ENCODE data around the gene CPM. TPM values are rescaled to one million over a fixed set of nuclear protein-coding genes. Genes with fewer than 3 reads are reported as not detected.

The CPM gene
- total RNA-seq, 1 donor from 2014 or later: 14.6 TPM

GRCh38 chr12:68977335-68977734, 44.4 kb upstream of the CPM start:
- Histone ChIP-seq H3K4me3 (ENCODE audit: low read depth, low read length) (no peak overlapping the region), H3K27me3 (ENCODE audit: control insufficient read depth, insufficient read depth, low read length) (no peaks in the 10 kb centered on the region), H3K36me3 (ENCODE audit: control insufficient read depth, insufficient read depth, low read length) (no peaks in the 10 kb centered on the region)
- TF ChIP-seq CTCF (IDR thresholded peaks at IDR 0.05; ENCODE audit: insufficient read depth, low read length, poor library complexity, severe bottlenecking): no peak
- no peak for DNase-seq (ENCODE audit: low read depth)

GRCh38 chr12:68976395-68976841, 43.4 kb upstream of the CPM start:
- Histone ChIP-seq H3K4me3 (ENCODE audit: low read depth, low read length) (no peak overlapping the region), H3K27me3 (ENCODE audit: control insufficient read depth, insufficient read depth, low read length) (no peaks in the 10 kb centered on the region), H3K36me3 (ENCODE audit: control insufficient read depth, insufficient read depth, low read length) (no peaks in the 10 kb centered on the region)
- no peak for TF ChIP-seq CTCF (IDR thresholded peaks at IDR 0.05; ENCODE audit: insufficient read depth, low read length, poor library complexity, severe bottlenecking)
- peak; percentile 55 for DNase-seq (ENCODE audit: low read depth)

DNA sequence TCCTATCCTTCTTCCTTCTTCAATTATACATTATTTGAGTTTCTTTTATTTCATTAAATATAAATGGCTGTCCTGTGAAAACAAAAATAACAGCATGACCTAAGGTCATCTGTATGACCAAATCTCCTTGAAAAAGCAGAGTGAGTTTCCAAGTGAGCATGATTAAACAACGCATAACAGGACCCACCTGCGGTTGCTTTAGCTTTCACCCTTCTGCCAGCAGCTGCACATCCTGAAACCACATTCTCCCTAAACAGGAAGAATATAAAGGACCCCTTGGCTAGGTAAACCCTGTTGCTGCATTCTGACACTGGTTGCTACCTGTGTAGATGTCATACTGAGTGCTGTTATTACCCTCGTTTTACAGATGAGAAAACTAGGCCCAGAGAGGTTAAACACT, 42.8 kb upstream of the CPM start:
- DNase-seq (ENCODE audit: low read depth): no peak
- Histone ChIP-seq H3K36me3 (ENCODE audit: control insufficient read depth, insufficient read depth, low read length) (no peaks in the 10 kb centered on the region), H3K4me3 (ENCODE audit: low read depth, low read length) (no peak overlapping the region), H3K27me3 (ENCODE audit: control insufficient read depth, insufficient read depth, low read length) (no peaks in the 10 kb centered on the region)
- TF ChIP-seq CTCF (IDR thresholded peaks at IDR 0.05; ENCODE audit: insufficient read depth, low read length, poor library complexity, severe bottlenecking): no peak

DNA sequence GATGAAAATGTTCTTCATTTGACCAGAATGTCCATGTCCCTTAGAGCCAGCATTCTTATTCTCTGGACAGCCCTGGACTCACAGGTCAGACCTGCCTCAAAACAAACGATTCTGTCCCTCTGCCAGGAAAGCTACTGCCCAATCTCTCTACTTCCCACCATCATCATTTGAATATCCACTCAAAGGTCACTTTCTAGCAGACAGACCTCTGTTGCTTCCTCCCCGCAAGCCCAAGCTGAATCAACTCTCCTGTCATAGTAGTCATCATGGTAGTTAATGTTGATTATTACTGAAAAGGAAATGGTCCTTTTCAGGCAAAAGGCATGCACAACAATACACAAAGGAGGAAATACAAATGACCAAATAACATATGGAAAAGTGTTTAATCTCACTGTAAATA, 39.6 kb upstream of the CPM start:
- DNase-seq (ENCODE audit: low read depth): no peak
- no peak for TF ChIP-seq CTCF (IDR thresholded peaks at IDR 0.05; ENCODE audit: insufficient read depth, low read length, poor library complexity, severe bottlenecking)
- H3K4me3 ChIP-seq (ENCODE audit: low read depth, low read length): no peak overlapping the region
- no peaks in the 10 kb centered on the region for H3K27me3 ChIP-seq (ENCODE audit: control insufficient read depth, insufficient read depth, low read length)
- no peaks in the 10 kb centered on the region for H3K36me3 ChIP-seq (ENCODE audit: control insufficient read depth, insufficient read depth, low read length)

- no peak overlapping the region for H3K4me3 ChIP-seq (ENCODE audit: low read depth, low read length)
- H3K36me3 ChIP-seq (ENCODE audit: control insufficient read depth, insufficient read depth, low read length): no peaks in the 10 kb centered on the region
- DNase-seq (ENCODE audit: low read depth): peak; percentile 62
- no peaks in the 10 kb centered on the region for H3K27me3 ChIP-seq (ENCODE audit: control insufficient read depth, insufficient read depth, low read length)
- TF ChIP-seq CTCF (IDR thresholded peaks at IDR 0.05; ENCODE audit: insufficient read depth, low read length, poor library complexity, severe bottlenecking): no peak
Measured at GRCh38 chr12:68971404-68971803, 38.4 kb upstream of the CPM start.

- no peak for DNase-seq (ENCODE audit: low read depth)
- Histone ChIP-seq H3K4me3 (ENCODE audit: low read depth, low read length) (no peak overlapping the region), H3K36me3 (ENCODE audit: control insufficient read depth, insufficient read depth, low read length) (no peaks in the 10 kb centered on the region), H3K27me3 (ENCODE audit: control insufficient read depth, insufficient read depth, low read length) (no peaks in the 10 kb centered on the region)
- TF ChIP-seq CTCF (IDR thresholded peaks at IDR 0.05; ENCODE audit: insufficient read depth, low read length, poor library complexity, severe bottlenecking): no peak
Measured at GRCh38 chr12:68970951-68971350, 38.0 kb upstream of the CPM start.

Data from kidney epithelial cell (primary cell).